ENCODE results near the gene UCHL3.

DNA sequence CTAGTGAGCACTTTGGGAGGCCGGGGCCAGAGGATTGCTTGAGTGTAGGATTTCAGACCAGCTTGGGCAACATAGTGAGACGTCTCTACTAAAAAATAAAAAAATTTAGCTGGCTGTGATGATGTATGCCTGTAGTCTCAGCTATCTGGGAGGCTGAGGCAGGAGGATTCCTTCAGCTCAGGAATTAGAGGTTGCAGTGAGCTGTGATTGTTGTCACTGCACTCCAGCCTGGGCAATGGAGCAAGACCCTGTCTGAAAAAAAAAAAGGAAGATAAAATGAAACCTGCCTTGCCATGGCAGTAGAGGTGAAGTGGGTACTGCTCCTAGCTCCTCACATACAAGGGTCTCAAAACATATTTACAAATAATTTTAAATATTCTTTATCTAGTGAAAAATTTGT is 7.4 kb downstream of the UCHL3 start:
- TF ChIP-seq, protein P1, sequence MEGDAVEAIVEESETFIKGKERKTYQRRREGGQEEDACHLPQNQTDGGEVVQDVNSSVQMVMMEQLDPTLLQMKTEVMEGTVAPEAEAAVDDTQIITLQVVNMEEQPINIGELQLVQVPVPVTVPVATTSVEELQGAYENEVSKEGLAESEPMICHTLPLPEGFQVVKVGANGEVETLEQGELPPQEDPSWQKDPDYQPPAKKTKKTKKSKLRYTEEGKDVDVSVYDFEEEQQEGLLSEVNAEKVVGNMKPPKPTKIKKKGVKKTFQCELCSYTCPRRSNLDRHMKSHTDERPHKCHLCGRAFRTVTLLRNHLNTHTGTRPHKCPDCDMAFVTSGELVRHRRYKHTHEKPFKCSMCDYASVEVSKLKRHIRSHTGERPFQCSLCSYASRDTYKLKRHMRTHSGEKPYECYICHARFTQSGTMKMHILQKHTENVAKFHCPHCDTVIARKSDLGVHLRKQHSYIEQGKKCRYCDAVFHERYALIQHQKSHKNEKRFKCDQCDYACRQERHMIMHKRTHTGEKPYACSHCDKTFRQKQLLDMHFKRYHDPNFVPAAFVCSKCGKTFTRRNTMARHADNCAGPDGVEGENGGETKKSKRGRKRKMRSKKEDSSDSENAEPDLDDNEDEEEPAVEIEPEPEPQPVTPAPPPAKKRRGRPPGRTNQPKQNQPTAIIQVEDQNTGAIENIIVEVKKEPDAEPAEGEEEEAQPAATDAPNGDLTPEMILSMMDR (IDR thresholded peaks at IDR 0.05) = no peak
- no peak for TF ChIP-seq POLR2A (IDR thresholded peaks at IDR 0.05)
